Coronary artery (tissue), 2 donors: ENCODE measurements around the gene HRH3.

Source experiments
- DNase-seq: peaks from one replicate; pipeline ENCODE4 v3.0.0-alpha.2; 2017; ENCODE audit warnings: low spot score
- H3K27ac ChIP-seq, 2 donors: fragments of 200-600 bp; sonication (generic); one replicate each; pipeline ENCODE4 v1.5.1; 2016 to 2019
- H3K4me3 ChIP-seq: fragments of 200-600 bp; sonication (generic); 2 replicates; pipeline ENCODE4 v1.5.1; 2016; ENCODE audit warnings: mild to moderate bottlenecking, moderate library complexity
- TF ChIP-seq, protein P1 (sequence below): fragments of 200-600 bp; sonication (generic); IDR thresholded peaks from one replicate; pipeline ENCODE4 v1.5.1; 2019; ENCODE audit warnings: antibody characterized with exemption

HRH3 gene

DNA sequence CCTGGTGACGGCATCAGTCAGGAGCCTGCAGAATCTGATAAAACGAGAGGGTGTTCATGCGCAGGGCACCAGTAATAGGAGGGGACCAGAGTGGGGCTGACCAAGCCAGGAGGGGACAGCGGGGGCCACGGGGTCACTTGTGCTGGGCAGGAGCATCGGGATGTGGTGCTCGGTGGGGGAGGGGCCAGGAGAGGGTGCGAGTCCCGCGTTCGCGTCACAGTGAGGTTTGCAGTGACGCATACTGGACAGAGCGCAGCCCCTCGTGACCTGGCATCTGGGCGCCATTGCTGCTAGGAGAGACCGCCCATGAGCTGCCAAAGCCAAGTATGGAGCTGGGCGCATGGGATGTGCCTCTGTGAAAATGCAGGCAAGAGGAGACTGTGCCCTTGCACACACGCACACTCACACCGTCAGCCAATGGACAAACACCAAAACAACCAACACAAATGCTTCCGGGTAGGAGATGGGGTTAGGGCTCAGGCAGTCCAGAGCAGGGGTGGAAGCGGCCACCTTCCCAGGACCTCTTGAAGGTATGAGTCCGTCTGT, 51.1 kb downstream of the HRH3 start:
- Histone ChIP-seq H3K27ac (no peak overlapping the region), H3K4me3 (no peak overlapping the region)
- DNase-seq, result no peak
- TF ChIP-seq, protein P1, sequence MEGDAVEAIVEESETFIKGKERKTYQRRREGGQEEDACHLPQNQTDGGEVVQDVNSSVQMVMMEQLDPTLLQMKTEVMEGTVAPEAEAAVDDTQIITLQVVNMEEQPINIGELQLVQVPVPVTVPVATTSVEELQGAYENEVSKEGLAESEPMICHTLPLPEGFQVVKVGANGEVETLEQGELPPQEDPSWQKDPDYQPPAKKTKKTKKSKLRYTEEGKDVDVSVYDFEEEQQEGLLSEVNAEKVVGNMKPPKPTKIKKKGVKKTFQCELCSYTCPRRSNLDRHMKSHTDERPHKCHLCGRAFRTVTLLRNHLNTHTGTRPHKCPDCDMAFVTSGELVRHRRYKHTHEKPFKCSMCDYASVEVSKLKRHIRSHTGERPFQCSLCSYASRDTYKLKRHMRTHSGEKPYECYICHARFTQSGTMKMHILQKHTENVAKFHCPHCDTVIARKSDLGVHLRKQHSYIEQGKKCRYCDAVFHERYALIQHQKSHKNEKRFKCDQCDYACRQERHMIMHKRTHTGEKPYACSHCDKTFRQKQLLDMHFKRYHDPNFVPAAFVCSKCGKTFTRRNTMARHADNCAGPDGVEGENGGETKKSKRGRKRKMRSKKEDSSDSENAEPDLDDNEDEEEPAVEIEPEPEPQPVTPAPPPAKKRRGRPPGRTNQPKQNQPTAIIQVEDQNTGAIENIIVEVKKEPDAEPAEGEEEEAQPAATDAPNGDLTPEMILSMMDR, result no peak

DNA sequence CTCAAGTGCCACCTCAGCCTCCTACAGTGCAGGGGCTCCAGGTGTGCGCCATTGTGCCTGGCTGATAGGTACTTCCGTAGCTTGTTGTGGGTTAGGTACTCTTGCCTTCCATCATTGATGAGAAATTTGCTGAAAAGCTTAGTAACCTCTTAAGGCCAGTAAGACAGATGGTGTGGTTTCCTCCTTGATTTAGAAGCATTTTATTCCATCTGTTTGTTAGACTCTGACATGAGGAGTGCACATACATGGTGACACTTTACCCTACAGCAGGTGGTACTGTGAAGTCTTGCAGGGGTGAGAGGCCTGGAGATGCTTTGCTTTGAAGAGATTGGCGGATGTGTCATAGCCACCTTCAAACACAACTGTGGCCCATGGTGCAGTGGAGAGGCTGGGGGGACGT, 52.0 kb downstream of the HRH3 start:
- no peak overlapping the region for H3K4me3 ChIP-seq
- H3K27ac ChIP-seq, result no peak overlapping the region
- DNase-seq, result no peak
- TF ChIP-seq, protein P1, result no peak

DNA sequence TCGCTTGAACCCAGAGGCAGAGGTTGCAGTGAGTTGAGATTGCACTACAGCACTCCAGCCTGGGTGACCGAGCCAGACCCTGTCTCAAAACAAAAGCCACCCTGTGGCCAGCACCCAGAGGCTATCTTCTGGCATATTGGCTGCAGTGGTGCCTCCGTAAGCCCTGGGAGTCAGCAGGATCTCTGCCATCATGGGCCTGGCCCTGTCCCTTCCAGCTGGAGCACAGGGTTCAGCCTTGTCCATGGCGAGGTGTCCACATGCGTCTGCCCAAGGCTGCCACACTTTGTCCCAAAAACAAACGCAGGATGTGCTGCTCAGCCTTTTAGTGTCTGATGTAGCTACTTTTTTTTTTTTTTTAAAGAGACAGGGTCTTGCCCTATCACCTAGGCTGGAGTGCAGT, 52.6 kb downstream of the HRH3 start:
- no peak overlapping the region for H3K27ac ChIP-seq
- no peak overlapping the region for H3K4me3 ChIP-seq
- no peak for DNase-seq
- TF ChIP-seq, protein P1, result no peak

DNA sequence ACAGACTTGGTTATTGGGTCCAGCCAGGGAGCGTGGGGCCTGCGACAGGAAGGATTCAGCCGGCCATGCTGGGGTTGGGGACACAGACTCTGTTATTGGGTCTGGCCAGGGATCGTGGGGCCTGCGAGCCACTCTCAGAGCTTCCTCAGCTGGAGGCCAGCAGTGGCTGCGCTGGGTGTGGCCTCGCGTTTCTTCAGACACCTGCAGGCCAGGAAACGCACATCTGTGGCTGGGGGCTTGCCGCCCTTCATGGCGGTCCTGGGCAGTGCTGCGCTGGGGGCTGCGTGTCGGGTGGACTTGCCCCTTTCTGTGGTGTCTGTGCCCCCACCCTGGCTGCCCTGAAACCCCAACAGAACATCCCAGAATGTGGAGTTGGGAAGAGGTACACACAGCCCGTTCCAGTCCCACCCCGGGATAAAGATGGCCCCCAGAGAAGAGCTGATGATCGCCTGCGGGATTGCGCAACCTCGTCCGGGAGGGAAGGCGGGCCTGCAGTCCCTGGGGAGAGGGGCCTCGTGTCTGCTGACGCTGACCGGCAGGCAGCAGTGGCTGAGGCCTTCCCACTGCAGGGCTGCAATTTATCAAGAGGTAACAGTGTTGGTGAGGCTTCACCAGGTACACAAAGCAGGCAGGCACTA, 54.2 kb downstream of the HRH3 start:
- Histone ChIP-seq H3K4me3 (no peak overlapping the region), H3K27ac (no peak overlapping the region)
- no peak for DNase-seq
- TF ChIP-seq, protein P1, result no peak
